ENCODE data around the gene MRPS30. TPM values are rescaled to one million over a fixed set of nuclear protein-coding genes. Genes with fewer than 3 reads are reported as not detected.
"Not testable (repeated sequence)": the region's sequence is repeated elsewhere in the genome, so short reads cannot be mapped to it uniquely, and the experiment has no call there.

Gene MRPS30
- total RNA-seq, 1 experiment from 2014 or later: 66.6 TPM

GRCh38 chr5:44814761-44815160, 6.0 kb downstream of the MRPS30 start:
- H3K4me1 Mint-ChIP-seq (ENCODE audit: low read depth, unreplicated experiment): peaks cover 8% of the 10 kb centered on the region
- H3K27ac Mint-ChIP-seq (ENCODE audit: unreplicated experiment): no peak overlapping the region
- no peaks in the 10 kb centered on the region for H3K27me3 Mint-ChIP-seq (ENCODE audit: unreplicated experiment)
- H3K9me3 Mint-ChIP-seq (ENCODE audit: low read depth, unreplicated experiment): no peaks in the 10 kb centered on the region
- CTCF ChIA-PET: no interaction called here
- no peak for DNase-seq
- BruUV-seq (replicated peaks): no TSS peak
- H3K36me3 Mint-ChIP-seq (ENCODE audit: insufficient read depth, unreplicated experiment): peaks cover 31% of the 10 kb centered on the region
- intact Hi-C loops (cut with micrococcal nuclease; ENCODE audit: unreplicated experiment): no loop called here
- no peak for TF ChIP-seq CTCF (IDR thresholded peaks at IDR 0.05; ENCODE audit: unreplicated experiment)
- H3K4me3 Mint-ChIP-seq (ENCODE audit: low read depth, unreplicated experiment): no peak overlapping the region

GRCh38 chr5:44821164-44821563, 12.4 kb downstream of the MRPS30 start:
- Mint-ChIP-seq H3K27me3 (ENCODE audit: unreplicated experiment) (no peaks in the 10 kb centered on the region), H3K36me3 (ENCODE audit: insufficient read depth, unreplicated experiment) (peaks cover 10% of the 10 kb centered on the region), H3K27ac (ENCODE audit: unreplicated experiment) (no peak overlapping the region), H3K4me1 (ENCODE audit: low read depth, unreplicated experiment) (no peaks in the 10 kb centered on the region), H3K4me3 (ENCODE audit: low read depth, unreplicated experiment) (no peak overlapping the region), H3K9me3 (ENCODE audit: low read depth, unreplicated experiment) (no peaks in the 10 kb centered on the region)
- no TSS peak for BruUV-seq (replicated peaks)
- CTCF ChIA-PET: no interaction called here
- no peak for TF ChIP-seq CTCF (IDR thresholded peaks at IDR 0.05; ENCODE audit: unreplicated experiment)
- no peak for DNase-seq
- intact Hi-C loops (cut with micrococcal nuclease; ENCODE audit: unreplicated experiment): no loop called here

GRCh38 chr5:44824662-44825061, 15.9 kb downstream of the MRPS30 start:
- intact Hi-C loops (cut with micrococcal nuclease; ENCODE audit: unreplicated experiment); CTCF ChIA-PET; BruUV-seq (replicated peaks): not testable (repeated sequence)

GRCh38 chr5:44827681-44828080, 18.9 kb downstream of the MRPS30 start:
- H3K27me3 Mint-ChIP-seq (ENCODE audit: unreplicated experiment): no peaks in the 10 kb centered on the region
- DNase-seq: no peak
- TF ChIP-seq CTCF (IDR thresholded peaks at IDR 0.05; ENCODE audit: unreplicated experiment): no peak
- intact Hi-C loops (cut with micrococcal nuclease; ENCODE audit: unreplicated experiment): no loop called here
- no peaks in the 10 kb centered on the region for H3K4me1 Mint-ChIP-seq (ENCODE audit: low read depth, unreplicated experiment)
- peaks cover under 1% of the 10 kb centered on the region for H3K36me3 Mint-ChIP-seq (ENCODE audit: insufficient read depth, unreplicated experiment)
- no TSS peak for BruUV-seq (replicated peaks)
- H3K9me3 Mint-ChIP-seq (ENCODE audit: low read depth, unreplicated experiment): no peaks in the 10 kb centered on the region
- CTCF ChIA-PET: no interaction called here
- H3K27ac Mint-ChIP-seq (ENCODE audit: unreplicated experiment): no peak overlapping the region
- H3K4me3 Mint-ChIP-seq (ENCODE audit: low read depth, unreplicated experiment): no peak overlapping the region

More at GRCh38 chr5:44824662-44825061, 15.9 kb downstream of the MRPS30 start:
- H3K4me1 Mint-ChIP-seq (ENCODE audit: low read depth, unreplicated experiment); H3K36me3 Mint-ChIP-seq (ENCODE audit: insufficient read depth, unreplicated experiment); H3K27me3 Mint-ChIP-seq (ENCODE audit: unreplicated experiment); H3K27ac Mint-ChIP-seq (ENCODE audit: unreplicated experiment); DNase-seq; H3K4me3 Mint-ChIP-seq (ENCODE audit: low read depth, unreplicated experiment); H3K9me3 Mint-ChIP-seq (ENCODE audit: low read depth, unreplicated experiment): not testable (repeated sequence)

- BruUV-seq (replicated peaks): no TSS peak
- no peak overlapping the region for H3K27ac Mint-ChIP-seq (ENCODE audit: unreplicated experiment)
- H3K4me1 Mint-ChIP-seq (ENCODE audit: low read depth, unreplicated experiment): no peaks in the 10 kb centered on the region
- no peak for TF ChIP-seq CTCF (IDR thresholded peaks at IDR 0.05; ENCODE audit: unreplicated experiment)
- DNase-seq: no peak
- H3K9me3 Mint-ChIP-seq (ENCODE audit: low read depth, unreplicated experiment): no peaks in the 10 kb centered on the region
- no peak overlapping the region for H3K4me3 Mint-ChIP-seq (ENCODE audit: low read depth, unreplicated experiment)
- H3K36me3 Mint-ChIP-seq (ENCODE audit: insufficient read depth, unreplicated experiment): no peaks in the 10 kb centered on the region
- no peaks in the 10 kb centered on the region for H3K27me3 Mint-ChIP-seq (ENCODE audit: unreplicated experiment)
- intact Hi-C loops (cut with micrococcal nuclease; ENCODE audit: unreplicated experiment): no loop called here
- CTCF ChIA-PET: no interaction called here
Observed at GRCh38 chr5:44828719-44829118, 20.0 kb downstream of the MRPS30 start.

Measured in Calu3 (cell line).